NCI-H2171 treated with DMSO at 0.1 percent for 48 hours (cell line): ENCODE data around the gene DNAJC15.
"Not testable (repeated sequence)": the region's sequence is repeated elsewhere in the genome, so short reads cannot be mapped to it uniquely, and the experiment has no call there.

Source experiments
- DNase-seq: peaks from one replicate; lab custom pipeline; 2025; lab: John Stamatoyannopoulos, UW

Gene DNAJC15

DNA sequence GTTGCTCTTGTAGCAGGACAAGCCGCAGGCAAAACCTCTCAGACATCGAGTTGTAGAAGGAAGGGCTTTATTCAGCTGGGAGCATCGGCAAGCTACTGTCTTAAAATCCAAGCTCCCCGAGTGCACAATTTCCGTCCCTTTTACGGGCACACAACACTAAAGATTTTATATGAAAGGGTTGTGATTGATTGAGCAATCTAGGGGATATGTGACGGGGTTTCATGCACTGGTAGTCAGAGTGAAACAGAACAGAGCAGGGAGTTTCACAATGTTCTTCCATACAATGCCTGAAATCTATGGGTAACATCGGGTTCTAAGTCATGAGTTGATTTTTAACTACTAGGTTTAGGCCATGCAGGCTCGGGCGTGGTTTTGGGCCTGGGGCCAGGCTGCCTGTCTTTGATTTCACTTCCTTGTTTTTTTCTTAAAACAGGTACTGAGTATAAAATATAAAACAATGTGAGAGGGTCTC, 22.0 kb downstream of the DNAJC15 start:
- DNase-seq: not testable (repeated sequence)

DNA sequence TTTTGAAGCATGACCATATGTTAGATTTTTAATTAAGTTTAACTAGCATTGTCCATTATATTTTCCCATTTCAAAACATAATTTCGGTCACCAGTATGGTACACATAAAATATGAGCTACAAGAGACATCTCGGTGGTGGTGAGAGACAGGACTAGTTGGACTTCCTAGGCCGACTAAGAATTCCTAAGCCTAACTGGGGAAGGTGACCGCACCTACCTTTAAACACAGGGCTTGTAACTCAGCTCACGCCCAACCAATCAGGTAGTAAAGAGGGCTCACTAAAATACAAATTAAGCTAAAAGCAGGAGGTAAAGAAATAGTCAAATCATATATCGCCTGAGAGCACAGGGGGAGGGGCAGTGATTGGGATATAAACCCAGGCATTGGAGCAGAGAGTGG, 22.9 kb downstream of the DNAJC15 start:
- no peak for DNase-seq

DNA sequence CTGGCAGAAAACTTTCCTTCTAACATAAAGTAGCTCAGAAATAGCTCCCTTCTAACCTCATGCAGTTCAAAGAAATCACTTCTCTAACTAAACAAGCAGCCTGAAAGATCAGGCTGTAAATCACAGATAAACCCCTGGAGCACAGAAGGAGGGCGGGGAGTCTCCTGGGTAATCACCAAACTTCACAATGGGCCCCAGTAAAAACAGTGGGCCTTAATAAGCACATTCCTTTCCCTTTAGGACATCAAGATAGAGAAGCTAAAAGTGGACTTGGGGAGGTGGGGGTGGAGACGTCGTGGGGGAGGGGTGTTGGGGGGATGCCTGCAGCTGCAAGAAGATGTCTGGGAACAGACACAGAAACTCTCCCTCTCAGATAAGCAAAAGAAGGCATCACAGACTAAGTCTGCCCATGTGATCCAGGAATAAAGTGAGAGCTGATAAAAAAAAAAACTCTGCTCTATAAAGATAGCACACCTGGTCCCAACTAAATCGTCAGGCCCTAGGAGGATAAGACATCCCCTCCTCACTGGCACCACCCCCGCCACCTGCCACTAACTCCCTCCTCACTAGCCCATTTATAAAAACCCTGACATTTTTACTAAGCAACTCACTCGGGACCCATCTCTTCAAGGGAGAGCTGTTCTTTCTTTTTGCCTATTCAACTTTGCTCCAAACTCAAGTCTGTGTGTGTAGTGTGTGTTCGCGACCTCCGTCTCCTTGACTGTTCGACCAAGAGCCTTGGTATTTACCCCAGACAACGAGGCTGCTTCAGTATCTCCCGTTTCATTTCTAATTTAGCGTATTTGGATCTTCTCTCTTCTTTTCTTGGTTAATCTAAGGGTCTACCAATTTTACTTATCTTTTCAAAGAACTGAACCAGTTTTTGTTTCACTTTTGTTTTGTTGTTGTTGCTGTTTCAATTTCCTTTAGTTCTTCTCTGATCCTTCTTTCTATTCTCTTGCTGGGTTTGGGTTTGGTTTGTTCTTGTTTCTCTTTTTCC, 31.7 kb downstream of the DNAJC15 start:
- peak; percentile 82 for DNase-seq

DNA sequence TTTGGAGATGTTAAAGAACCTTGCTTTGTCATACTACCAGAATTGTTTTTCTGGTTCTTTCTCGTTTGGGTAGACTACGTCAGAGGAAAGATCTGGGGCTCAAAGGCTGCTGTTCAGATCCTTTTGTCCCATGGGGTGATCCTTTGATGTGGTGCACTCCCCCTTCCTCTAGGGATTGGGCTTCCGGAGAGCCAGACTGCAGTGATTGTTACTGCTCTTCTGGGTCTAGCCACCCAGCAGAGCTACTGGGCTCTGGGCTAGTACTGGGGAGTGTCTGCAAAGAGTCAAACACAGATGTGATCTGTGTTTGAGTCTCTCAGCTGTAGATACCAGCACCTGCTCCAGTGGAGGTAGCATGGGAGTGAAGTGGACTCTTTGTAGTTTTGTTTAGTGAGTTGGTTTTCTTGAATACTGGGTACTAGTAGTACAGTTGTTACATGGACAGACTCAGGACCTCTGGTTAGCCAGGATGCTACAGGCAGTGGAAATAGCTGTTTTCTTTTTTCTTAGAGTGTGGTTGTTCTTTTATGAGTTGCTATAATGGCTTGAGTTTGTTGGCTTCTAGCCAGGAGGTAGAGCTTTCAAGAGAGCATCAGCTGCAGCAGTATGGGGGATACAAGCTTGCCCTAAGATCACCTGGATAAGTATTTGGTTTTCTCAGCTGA, 34.4 kb downstream of the DNAJC15 start:
- peak; percentile 24 for DNase-seq

DNA sequence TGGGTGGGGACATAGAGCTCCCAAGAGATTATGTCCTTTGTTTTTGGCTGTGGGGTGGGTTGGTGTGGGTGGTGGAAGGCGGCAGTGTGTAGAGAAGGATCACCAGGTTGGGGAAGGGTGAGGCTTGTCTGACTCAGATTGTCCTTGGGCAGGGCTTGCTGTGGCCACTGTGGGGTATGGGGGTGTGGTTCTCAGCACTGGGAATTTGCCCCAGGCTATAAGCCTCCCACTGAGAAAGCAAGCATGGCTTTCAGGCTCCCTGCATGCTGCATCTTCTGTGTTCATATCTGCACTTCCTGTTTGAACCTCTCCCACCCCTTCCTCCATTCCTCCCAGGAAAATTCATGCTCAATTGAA, 34.9 kb downstream of the DNAJC15 start:
- no peak for DNase-seq

DNA sequence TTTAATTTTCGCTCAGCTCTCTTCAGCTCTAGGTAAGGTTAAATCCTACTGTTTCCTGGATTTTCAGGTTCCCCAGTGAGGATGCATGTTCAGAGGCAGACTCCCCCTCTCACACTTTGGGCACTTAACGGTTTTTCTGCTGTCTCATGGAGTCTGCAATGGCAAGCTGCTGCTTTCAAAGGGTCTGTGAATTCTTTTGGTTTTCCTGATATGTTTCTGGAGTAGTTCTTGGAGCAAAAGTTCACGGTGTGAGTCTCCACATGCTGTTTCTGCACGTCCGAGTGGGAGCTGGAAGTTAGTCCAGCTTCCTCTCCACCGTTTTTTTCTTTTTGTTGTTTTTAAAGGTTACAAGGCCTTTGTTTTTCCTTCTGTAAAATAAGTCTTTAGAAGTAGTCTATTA, 35.4 kb downstream of the DNAJC15 start:
- no peak for DNase-seq

DNA sequence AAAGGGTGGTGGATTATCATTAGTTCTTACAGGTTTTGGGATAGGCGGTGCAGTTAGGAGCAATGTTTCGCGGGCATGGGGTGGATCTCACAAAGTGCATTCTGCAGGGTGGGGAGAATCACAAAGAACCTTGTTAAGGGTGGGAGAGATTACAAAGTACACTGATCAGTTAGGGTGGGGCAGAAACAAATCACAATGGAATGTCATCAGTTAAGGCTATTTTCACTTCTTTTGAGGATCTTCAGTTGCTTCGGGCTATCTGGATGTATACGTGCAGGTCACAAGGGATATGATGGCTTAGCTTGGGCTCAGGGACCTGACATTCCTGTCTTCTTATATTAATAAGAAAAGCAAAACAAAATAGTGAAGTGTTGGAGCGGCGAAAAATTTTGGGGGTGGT, 36.4 kb downstream of the DNAJC15 start:
- not testable (repeated sequence) for DNase-seq

DNA sequence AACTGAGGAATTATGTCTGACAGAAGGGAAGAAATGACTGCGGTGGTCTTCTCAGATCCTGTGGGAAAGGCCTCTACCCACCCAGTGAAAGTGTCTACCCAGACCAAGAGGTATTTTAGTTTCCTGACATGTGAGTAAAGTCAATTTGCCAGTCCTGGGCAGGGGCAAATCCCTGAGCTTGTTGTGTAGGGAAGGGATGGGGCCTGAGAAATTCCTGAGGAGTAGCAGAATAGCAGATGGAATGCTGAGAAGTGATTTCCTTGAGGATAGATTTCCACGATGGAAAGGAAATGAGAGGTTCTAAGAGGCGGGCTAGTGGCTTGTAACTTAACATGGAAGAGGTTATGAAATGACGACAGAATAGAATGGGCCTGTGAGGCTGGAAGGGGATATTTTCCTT, 37.4 kb downstream of the DNAJC15 start:
- DNase-seq: not testable (repeated sequence)

DNA sequence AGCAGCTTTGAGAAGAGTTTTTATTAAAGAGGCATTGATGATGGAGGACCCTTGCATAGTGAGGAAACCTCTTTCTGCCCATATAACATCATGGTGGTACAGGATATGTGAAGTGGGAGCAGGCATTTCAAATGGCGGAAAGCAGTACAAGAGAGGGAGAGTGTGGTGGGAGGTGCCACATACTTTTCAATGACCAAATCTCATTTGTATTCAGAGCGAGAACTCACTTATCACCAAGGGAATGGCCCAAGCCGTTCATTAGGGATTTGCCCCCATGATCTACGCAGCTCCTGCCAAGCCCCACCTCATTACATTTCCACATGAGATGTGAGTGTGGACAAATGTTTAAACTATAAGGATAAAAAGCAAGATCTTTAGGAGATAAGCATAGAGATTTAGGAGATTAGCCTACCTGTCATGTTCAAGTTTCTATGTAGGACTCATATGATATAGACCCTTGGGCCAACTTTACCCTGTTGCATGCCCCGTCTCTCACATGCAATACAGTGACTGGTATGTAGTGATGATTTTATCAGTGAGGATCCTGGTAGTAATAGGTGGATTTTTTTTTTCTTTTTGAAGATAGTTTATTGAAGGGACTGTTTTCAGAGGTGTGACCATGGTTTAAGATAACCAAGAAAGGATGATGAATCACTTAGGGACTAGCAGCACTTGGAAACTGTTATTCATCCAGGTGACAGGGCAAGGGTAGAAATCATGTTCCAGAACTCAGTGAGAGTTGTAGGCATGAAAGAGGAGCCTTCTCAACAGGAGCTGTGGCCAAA, 38.3 kb downstream of the DNAJC15 start:
- DNase-seq: no peak

DNA sequence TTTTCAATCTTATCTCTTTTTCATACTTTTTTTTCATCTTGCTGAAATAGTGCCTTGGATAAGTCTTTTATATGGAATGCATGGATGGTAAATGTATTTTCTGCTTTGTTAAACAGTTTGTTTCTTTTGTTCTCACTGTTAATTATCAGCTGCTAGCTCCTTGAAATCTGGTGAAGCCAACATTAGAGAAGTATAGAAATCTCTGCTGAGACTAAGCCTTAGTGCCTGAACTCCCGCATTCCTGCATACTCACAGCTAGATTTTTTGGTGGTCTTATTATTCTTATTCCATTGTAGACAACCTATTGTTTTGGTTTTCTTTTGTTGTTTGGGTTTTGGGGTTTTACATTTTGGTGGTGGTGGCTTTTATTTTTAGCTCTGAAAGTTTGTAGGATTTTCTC, 48.4 kb downstream of the DNAJC15 start:
- DNase-seq: no peak

DNA sequence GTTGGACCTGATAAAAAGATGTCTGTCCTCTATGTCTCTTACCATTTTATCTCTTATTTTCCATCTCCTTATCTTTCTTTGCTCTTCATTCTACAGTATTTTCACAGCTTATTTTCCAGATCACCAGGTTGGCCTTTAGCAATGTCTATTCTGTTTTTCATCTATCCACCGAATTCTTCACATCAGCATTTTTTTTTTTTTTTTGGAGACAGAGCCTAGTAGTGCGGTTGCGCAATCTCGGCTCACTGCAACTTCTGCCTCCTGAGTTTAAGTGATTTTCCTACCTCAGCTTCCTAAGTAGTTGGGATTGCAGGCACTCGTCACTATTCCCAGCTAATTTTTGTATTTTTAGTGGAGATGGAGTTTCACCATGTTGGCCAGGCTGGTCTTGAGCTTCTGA, 49.0 kb downstream of the DNAJC15 start:
- no peak for DNase-seq

DNA sequence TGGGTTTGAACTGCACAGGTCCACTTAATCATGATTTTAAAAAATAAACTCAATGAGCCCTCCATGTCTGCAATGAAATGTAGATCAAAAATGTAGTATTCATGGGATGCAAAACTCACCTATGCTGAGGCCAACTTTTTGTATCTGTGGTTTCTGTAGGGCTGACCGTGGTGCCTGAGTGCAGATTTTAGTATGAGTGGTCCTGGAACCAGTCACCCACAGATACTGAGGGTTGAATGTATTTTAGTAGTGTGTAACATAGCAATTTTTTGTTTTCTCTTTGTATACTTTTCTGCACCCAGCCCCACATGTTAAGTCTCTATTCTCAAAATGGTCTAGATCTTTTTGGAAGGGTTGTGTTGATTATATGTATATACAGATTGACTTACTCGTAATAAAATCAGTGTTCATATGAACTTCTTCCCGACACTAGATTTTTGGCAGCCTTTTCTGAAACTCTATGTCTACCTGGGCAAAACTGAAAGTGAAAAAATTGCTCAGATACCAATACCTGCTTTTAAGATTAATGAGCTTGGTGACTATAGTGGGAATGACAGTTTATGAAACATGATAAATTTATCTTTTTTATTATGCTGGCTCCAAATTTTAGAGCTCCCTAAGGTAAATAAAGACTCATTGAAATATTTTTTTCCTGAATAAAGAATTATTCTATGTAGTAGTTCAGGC, 51.6 kb downstream of the DNAJC15 start:
- no peak for DNase-seq

DNA sequence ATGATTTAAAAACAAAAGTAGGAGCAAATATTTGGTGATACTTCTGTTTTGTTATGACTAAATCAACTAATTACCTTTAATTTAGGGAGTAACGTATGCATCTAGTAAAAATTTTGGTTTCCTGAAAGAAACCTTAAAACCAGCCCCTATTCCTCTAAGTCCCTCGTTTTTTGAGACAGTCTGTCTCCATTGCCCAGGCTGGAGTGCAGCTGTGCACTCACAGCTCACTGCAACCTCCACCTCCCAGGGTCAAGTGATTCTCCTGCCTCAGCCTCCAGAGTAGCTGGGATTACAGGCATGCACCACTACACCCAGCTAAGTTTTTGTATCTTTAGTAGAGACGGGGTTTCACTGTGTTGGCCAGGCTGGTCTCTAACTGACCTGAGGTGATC, 52.1 kb downstream of the DNAJC15 start:
- not testable (repeated sequence) for DNase-seq

DNA sequence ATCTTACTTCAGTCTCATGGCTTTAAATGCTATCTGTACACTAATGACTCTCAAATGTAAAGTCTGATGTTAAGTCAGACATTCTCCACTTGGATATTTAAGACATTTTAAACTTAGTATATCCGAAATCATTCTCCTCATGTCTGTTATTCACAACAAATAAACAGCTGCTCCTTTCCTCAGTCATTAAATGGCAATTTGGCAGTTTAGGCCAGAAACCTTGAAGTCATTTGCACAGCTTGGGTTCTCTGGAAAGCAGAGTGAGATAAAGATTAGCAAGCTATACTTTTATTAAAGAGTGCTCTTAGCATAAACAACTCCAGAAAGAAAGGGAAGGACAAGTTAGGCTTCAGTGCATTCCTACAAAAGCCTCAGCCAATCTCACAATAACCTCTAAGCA, 53.7 kb downstream of the DNAJC15 start:
- no peak for DNase-seq

DNA sequence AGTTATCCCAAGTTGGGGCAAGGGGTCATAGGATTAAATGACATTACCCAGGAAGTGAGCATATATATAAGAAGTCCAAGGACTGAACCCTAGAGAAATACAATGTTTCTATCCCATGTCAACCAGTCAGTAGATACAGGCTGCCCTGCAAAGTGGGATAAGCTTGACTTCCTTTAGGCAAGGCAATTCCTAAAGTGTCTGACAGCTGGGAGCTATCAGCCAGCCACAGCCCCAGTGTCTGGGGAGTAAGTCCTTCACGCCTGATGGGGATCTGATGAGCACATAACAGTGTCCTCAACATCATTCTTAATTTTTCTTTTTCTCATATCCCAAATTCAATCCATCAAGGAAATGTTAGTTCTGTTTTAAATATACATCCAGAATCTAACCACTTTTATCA, 54.1 kb downstream of the DNAJC15 start:
- DNase-seq: no peak

DNA sequence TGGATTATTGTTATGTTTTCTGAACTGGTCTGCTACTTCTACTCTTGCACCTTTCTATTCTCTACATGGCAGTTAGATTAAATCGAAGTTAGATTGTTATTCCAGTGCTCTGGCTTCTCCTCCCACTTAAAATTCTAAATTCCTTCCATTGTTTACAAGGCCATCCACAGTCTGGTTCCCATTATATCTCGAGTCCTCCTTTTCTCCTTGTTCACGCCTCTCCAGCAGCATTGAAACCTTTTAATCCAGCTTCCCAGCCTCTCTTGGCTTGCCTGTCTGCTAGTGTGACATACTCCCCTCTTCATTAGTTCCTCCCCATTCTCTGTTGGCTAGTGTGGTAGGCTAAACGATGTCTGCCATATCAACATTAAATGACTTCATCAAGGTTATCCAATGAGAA, 54.5 kb downstream of the DNAJC15 start:
- no peak for DNase-seq

DNA sequence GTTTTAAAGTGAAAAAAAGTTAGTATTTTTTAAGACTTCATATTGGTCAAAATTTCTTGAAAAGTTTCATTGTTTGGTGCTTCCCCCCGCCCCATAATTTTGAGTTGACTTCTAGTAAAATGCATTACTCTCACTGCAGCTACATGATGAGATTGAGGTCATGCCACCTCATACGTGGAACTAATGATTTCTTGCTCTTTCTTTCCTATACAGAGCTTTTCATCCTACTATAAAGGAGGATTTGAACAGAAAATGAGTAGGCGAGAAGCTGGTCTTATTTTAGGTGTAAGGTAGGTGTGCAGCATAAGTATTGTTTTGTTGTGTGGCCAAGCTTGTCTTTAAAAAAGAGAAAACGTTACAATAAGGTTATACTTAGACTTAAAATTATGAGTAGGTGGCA, 55.0 kb downstream of the DNAJC15 start:
- no peak for DNase-seq

DNA sequence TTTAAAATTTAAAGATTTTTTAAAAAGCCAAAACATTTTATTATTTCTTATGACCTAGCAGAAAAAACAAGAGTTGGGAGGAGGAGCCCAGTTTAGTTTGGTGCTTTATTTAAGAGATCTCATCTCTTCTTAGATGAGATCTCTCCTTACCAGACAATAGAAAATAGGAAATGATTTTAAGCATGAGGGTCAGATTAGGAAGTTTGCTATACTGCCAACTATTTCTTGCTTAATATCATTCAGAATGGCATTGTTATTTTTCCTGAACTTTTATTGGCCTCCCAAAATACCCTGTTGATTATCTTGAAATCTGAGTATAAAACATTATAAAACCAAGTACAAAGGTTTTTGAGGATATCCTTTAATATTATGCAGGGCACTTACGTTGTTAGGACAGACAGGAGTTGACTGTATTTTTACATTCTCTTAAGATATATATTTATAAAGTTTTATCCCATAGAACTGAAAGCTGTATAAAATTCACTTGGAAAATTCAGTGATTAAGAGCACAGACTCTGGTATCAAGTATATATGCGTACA, 56.1 kb downstream of the DNAJC15 start:
- DNase-seq: no peak

DNA sequence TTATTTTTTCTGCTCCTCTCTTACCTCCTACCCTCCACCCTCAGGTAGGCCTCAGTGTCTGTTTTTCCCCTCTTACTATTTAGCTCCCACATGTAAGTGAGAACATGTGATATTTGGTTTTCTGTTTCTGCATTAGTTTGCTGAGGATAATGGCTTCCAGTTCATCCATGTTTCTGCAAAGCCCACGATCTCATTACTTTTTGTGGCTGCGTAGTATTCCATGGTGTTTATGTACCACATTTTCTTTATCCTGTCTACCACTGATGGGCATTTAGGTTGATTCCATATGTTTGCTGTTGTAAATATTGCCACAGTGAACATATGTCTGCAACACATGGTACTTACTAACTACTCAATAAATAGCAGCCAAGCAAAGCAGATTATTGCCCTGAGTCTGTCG, 56.8 kb downstream of the DNAJC15 start:
- DNase-seq: no peak

DNA sequence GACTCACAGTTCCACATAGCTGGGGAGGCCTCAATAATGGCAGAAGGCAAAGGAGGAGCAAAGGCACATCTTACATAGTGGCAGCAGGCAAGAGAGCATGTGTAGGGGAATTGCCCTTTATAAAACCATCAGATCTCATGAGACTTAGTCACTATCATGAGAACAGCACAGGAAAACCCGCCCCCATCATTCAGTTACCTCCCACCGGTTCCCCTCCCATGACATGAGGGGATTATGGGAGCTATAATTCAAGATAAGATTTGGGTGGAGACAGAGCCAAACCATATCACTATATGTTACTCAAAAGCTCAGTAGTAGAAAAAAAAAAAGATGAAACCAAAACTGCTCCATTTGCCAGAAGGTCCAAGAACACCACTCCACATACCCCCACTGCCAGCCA, 58.5 kb downstream of the DNAJC15 start:
- DNase-seq: no peak

DNA sequence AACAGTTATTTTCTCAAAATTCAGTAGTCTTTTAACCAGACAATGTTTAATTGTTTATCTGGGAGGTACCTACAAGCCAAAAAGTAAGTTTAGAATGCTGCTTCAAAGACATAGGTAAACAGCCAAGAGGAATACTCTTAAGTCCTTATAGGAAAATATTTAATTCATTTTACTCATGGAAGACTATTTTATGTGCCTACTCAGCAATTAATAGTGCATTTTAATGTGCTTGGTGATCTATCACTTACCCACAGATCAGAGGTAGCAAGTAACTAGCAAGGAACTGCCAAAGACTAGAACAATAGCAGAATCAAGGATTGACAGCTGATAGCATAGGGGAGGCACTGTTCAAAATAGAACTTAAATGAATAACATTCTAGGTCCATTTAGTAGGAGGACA, 60.4 kb downstream of the DNAJC15 start:
- no peak for DNase-seq

DNA sequence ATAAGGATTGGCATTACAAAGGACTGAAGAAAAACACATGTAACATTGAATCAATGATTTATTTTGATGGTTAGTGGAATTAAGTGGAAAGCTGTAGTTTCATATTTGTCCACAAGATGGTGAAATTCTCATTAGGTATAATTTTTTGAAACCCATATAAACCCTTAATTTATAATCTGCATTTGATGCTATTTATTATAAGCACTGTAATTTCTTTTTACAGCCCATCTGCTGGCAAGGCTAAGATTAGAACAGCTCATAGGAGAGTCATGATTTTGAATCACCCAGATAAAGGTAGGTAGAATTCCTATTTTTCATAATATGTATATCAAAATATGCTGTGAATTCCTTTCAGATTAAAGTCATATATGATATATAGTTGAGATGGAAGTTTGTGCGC, 62.2 kb downstream of the DNAJC15 start:
- peak; percentile 61 for DNase-seq
